ENCODE results near the gene TRAPPC3L. TPM values are rescaled to one million over a fixed set of nuclear protein-coding genes. Genes with fewer than 3 reads are reported as not detected.

The TRAPPC3L gene
- total RNA-seq, 8 experiments from 2014 or later: 0.09 to 0.36 (median 0.23) TPM; not detected in 4

DNA sequence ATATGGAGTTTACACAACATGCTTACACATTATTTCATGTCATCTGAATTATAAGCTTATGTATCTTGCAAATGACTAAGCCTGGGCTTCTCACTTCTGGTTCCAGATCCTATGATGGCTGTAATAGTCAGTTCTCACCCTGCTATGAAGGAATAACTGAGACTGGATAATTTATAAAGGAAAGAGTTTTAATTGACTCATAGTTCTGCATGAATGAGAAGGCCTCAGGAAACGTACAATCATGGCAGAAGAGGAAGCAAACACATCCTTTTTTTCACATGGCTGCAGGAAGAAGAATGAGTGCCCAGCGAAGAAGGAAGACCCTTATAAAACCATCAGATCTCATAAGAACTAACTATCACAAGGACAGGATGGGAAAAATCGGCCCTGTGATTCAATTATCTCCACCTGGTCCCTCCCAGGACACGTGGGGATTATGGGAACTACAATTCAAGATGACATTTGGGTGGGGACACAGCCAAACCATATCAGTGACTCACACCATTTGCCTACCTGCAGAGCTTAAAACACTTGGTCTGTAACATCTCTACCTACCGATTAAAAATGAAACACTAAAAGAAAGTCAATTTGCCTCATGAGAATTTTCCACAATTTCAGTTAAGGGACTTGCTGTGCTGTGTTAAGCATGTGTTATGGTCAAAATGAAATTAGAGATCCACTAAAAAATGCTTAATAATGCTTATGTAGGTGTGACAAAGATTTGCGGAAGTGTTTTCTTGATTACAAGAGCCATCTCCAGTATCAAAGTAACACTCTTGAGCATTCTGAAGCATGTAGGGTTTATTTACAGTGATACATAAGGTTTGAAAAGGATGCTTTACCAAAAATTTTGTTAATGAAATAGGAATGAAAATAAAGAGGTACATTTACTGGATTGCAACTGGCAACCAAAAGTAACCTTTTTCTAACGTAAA, 23.6 kb upstream of the TRAPPC3L start:
- Histone ChIP-seq H3K27ac (no peak overlapping the region), H3K4me3 (no peak overlapping the region), H3K4me1 (replicated peaks in 1 of 2) (peaks cover 7 to 9% of the 10 kb centered on the region in 2 donors)
- in situ Hi-C loops (cut with MboI; ENCODE audit: low pct_unique_long_range_greater_than_20kb in 2 of 9, low sequenced_read_pairs in 9 of 9, unreplicated experiment in 9 of 9): loop anchor here in 5 of 9 experiments (10.0 to 25.0 kb wide), 3 partner anchors 282 to 307 kb away; partner anchors contain the start of genes TSPYL1 (in 3 of the 5) and TSPYL4 (in 1 of the 5)
- ATAC-seq (replicated peaks in 6 of 8): no peak
- 68 to 97% (median 79%) methylated on average over 1 to 7 of the region's 7 CpGs for WGBS, 10 experiments

DNA sequence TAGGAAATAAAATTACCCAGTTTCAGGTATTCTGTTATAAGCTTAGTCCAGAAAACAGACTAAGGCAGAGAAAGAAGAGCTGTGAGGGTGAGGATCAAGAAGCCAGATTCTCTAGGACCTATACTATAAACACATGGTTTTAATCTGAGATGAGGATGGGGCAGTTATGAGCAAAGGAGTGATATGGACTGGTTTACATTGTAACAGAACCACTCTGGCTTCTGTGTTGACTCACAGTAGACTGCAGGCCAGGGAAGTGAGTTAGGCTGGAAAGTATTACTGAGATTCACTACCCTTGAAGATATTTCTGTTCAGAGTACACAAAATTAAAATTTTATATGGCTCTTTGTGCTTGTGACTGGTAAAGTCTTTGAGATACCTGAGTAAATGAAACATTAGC, 22.6 kb upstream of the TRAPPC3L start:
- no peak overlapping the region for H3K4me3 ChIP-seq
- in situ Hi-C loops (cut with MboI; ENCODE audit: low pct_unique_long_range_greater_than_20kb in 2 of 9, low sequenced_read_pairs in 9 of 9, unreplicated experiment in 9 of 9): loop anchor here in 5 of 9 experiments (10.0 to 25.0 kb wide), 3 partner anchors 281 to 306 kb away; partner anchors contain the start of genes TSPYL1 (in 3 of the 5) and TSPYL4 (in 1 of the 5)
- H3K27ac ChIP-seq: no peak overlapping the region
- H3K4me1 ChIP-seq (replicated peaks in 1 of 2): peaks cover 5 to 6% of the 10 kb centered on the region in 2 donors
- no peak for ATAC-seq (replicated peaks in 6 of 8)

DNA sequence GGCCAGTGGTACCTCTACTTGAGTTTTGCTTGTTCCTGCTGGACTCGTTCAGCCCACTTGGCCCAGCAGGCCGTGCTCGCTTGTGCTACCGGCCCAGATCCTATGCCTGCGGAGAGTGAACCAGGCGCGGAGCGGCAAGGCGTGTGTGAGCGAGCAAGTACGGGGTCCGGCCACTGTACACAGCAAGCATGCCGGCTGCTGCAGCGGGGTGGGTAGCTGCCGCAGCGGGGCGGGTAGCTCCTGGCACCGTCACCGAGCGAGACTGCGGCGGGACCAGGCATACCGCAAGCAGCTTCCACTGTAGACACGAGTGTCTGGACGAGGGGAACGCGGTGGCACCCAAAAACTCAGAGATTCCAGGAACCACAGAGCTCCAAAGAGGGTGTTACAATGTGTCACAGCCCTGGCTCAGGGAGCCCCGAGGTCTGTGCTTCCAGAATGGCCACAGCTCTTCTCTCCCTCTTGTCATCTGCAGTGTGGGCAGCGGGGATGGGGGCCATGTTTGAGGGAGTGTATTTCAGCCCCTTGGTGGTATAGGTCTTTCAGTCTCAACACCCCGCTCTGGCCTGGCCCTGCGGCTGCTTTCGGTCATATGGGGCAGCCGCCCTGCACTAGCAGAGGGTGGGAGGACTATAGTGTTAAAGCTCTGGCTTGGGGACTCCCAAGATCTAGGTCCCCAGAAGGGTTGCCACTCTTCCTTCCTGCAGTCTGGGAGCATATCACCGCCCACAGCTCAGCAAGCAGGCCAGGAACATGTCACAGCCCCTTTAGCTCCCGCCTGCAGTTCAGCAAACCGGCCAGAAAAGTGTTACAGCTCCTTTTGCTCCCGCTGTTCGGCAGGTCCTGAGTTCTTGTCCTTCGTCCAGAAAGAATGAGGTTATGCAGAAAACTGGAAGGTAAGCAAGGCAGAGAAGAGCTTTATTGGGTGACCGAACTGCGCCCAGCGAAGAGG, 19.7 kb upstream of the TRAPPC3L start:
- in situ Hi-C loops (cut with MboI; ENCODE audit: low pct_unique_long_range_greater_than_20kb in 2 of 9, low sequenced_read_pairs in 9 of 9, unreplicated experiment in 9 of 9): loop anchor here in 5 of 9 experiments (10.0 to 25.0 kb wide), 3 partner anchors 278 to 303 kb away; partner anchors contain the start of genes TSPYL1 (in 3 of the 5) and TSPYL4 (in 1 of the 5)

DNA sequence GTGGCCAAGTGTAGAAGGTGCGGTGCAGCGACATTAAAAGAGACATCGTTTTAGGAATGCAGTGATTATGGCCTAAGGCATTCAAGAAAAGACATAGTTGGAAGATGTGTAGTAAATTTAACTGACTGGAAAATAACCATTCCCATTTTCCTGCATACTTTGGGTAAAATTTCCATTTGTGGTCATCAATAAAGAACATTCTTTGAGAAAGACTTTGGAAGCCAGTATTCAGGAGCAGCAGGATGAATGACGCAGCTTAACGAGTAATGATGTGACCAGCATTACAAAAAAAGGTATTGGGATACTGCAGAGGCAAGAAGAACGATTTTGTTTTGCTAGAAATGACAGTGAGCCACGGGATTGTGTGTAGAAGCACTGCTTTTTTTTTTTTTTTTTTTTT, 18.8 kb upstream of the TRAPPC3L start:
- ATAC-seq (replicated peaks in 6 of 8): peak in 1 of 8 experiments; percentile 28
- no peaks in the 10 kb centered on the region for H3K4me1 ChIP-seq (replicated peaks in 1 of 2)
- in situ Hi-C loops (cut with MboI; ENCODE audit: low pct_unique_long_range_greater_than_20kb in 2 of 9, low sequenced_read_pairs in 9 of 9, unreplicated experiment in 9 of 9): loop anchor here in 5 of 9 experiments (10.0 to 25.0 kb wide), 3 partner anchors 277 to 302 kb away; partner anchors contain the start of genes TSPYL1 (in 3 of the 5) and TSPYL4 (in 1 of the 5)
- no peak overlapping the region for H3K4me3 ChIP-seq
- H3K27ac ChIP-seq: no peak overlapping the region
- WGBS, 10 experiments: 43 to 90% (median 69%) methylated on average over 3 to 7 of the region's 7 CpGs; no CpG with 5 or more reads in 1 of the 10 experiments

More for the DNA sequence above, 19.7 kb upstream of the TRAPPC3L start:
- 63 to 94% (median 87%) methylated on average over 5 to 13 of the region's 42 CpGs; no CpG with 5 or more reads in 3 of the 10 experiments for WGBS, 10 experiments
- peak in 3 of 8 experiments; percentile 30 to 67 (median 34) for ATAC-seq (replicated peaks in 6 of 8)
- H3K4me1 ChIP-seq (replicated peaks in 1 of 2): peaks cover 0 to 3% of the 10 kb centered on the region in 2 donors
- H3K4me3 ChIP-seq: no peak overlapping the region
- no peak overlapping the region for H3K27ac ChIP-seq

DNA sequence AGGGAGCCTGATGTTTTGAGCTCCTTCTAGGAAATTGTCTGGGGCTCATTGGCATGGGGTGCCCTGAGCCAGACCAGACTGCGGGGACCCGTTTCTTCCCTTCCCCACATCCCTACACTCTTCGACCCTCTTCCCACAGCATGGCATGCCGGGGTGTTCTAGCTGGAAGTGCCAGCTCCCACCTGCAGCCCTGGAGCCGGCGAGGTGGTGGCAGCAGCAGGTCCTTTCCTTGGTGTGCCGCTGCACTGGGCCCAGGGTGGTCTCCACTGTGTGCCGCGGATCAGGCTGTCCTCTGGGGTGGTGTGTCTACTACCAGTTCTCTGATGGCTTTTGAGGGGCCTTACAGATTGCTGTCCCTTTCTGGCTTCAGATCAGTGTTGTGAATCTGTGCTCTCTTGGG, 18.3 kb upstream of the TRAPPC3L start:
- Histone ChIP-seq H3K4me1 (replicated peaks in 1 of 2) (no peaks in the 10 kb centered on the region), H3K4me3 (no peak overlapping the region), H3K27ac (no peak overlapping the region)
- ATAC-seq (replicated peaks in 6 of 8): no peak
- in situ Hi-C loops (cut with MboI; ENCODE audit: low pct_unique_long_range_greater_than_20kb in 2 of 9, low sequenced_read_pairs in 9 of 9, unreplicated experiment in 9 of 9): loop anchor here in 5 of 9 experiments (10.0 to 25.0 kb wide), 3 partner anchors 277 to 302 kb away; partner anchors contain the start of genes TSPYL1 (in 3 of the 5) and TSPYL4 (in 1 of the 5)
- 40 to 100% (median 88%) methylated on average over 1 to 4 of the region's 9 CpGs; no CpG with 5 or more reads in 2 of the 10 experiments for WGBS, 10 experiments

DNA sequence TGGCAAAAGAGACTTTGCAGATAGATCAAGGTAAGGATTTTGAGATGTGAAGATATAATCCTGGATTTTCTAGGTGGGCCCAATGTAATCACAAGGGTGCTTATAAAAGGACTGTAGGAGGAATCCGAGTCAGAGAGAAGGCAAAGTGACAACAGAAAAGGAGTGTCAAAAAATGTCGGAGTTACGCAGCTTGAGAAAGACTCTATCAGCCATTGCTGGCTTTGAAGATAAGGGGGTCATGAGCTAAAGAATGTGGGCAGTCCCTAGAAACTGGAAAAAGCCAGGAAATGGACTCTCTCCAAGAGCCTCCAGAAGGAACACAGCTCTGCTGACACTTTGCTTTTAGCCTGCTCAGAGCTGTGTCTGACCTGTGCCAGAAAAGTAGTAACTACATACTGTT, 17.1 kb upstream of the TRAPPC3L start:
- WGBS, 10 experiments: 20 to 100% (median 63%) methylated on average over 1 to 3 of the region's 3 CpGs; no CpG with 5 or more reads in 3 of the 10 experiments
- in situ Hi-C loops (cut with MboI; ENCODE audit: low pct_unique_long_range_greater_than_20kb in 2 of 9, low sequenced_read_pairs in 9 of 9, unreplicated experiment in 9 of 9): loop anchor here in 5 of 9 experiments (10.0 to 25.0 kb wide), 3 partner anchors 275 to 300 kb away; partner anchors contain the start of genes TSPYL1 (in 3 of the 5) and TSPYL4 (in 1 of the 5)
- no peak for ATAC-seq (replicated peaks in 6 of 8)

DNA sequence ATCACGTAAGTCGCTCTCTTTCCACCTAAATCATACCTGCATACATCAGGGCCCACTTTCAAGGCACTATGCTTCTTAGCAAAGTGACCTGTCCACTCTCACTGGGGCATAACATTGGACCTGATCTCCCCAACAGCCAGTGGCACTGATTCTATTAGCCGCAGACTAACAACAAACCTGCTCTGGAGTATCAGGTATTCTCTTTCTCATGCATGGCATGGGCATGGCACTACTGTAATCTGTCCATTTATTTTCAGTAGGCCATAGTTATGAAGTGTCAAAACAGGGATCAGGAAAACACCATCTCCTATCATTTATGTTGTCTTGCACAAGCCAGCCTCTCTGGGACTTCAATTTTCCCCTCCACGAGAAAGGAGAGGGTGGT, 16.5 kb upstream of the TRAPPC3L start:
- in situ Hi-C loops (cut with MboI; ENCODE audit: low pct_unique_long_range_greater_than_20kb in 2 of 9, low sequenced_read_pairs in 9 of 9, unreplicated experiment in 9 of 9): loop anchor here in 5 of 9 experiments (10.0 to 25.0 kb wide), 3 partner anchors 275 to 300 kb away; partner anchors contain the start of genes TSPYL1 (in 3 of the 5) and TSPYL4 (in 1 of the 5)
- Histone ChIP-seq H3K4me1 (replicated peaks in 1 of 2) (no peaks in the 10 kb centered on the region), H3K4me3 (no peak overlapping the region), H3K27ac (no peak overlapping the region)
- 25 to 100% (median 95%) methylated on average over 1 to 4 of the region's 4 CpGs; no CpG with 5 or more reads in 3 of the 10 experiments for WGBS, 10 experiments
- no peak for ATAC-seq (replicated peaks in 6 of 8)

More for the DNA sequence above, 17.1 kb upstream of the TRAPPC3L start:
- Histone ChIP-seq H3K4me3 (no peak overlapping the region), H3K27ac (no peak overlapping the region), H3K4me1 (replicated peaks in 1 of 2) (no peaks in the 10 kb centered on the region)

DNA sequence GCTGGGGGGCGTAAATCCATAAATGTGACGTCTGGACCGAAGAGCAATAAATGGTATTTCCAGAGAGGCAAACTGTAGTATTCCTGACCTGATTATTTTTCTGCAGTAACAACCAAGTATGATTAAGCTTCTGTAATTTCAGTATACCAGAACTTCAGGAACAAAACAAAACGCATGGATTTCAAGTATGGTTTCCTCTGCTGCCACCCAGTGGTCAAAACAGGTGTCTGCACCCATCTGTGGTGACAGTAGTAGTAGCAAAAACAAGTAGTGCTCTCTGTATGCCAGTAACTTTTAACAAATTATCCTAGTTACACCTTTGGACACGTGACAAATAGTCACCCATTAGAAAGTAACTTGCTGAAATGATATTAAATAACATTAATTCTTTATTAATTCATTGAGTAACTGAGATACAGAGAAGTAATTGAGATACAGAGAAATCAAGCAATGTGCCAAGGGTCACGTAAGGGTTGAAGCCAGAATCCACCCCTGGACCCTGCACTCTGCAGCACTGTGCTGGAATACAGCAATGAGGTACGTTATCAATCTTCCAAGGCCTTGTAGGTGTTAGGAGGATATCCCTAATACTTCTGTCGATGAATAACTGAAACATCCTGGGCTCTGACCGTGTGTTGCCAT, 16.0 kb upstream of the TRAPPC3L start:
- no peak overlapping the region for H3K27ac ChIP-seq
- ATAC-seq (replicated peaks in 6 of 8): peak; percentile 32 to 72 (median 62)
- WGBS, 10 experiments: 0 to 100% (median 43%) methylated on average over 1 to 9 of the region's 9 CpGs
- in situ Hi-C loops (cut with MboI; ENCODE audit: low pct_unique_long_range_greater_than_20kb in 2 of 9, low sequenced_read_pairs in 9 of 9, unreplicated experiment in 9 of 9): loop anchor here in 5 of 9 experiments (10.0 to 25.0 kb wide), 3 partner anchors 274 to 299 kb away; partner anchors contain the start of genes TSPYL1 (in 3 of the 5) and TSPYL4 (in 1 of the 5)
- no peaks in the 10 kb centered on the region for H3K4me1 ChIP-seq (replicated peaks in 1 of 2)
- H3K4me3 ChIP-seq: no peak overlapping the region

DNA sequence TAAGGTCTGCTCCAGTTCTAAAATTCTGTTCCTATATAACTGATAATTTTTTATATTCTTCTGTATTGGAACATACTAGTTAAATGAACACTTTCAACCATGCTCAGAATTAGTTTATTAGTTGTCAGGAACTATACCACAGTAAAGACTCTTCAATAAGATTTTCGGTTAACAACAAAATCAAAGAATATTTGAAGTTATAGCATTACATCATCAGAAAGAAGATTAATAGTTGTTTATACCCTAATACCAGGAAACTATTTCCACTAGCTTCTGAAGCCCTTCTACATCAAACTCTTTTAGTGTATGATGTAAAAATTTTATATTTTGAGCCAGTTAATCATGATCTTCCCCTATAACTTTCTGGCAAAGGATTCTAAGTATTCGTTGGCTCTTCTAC, 14.6 kb upstream of the TRAPPC3L start:
- Histone ChIP-seq H3K27ac (no peak overlapping the region), H3K4me1 (replicated peaks in 1 of 2) (no peaks in the 10 kb centered on the region), H3K4me3 (no peak overlapping the region)
- 57 to 100% (median 92%) methylated on average over 1 to 2 of the region's 2 CpGs for WGBS, 10 experiments
- in situ Hi-C loops (cut with MboI; ENCODE audit: low pct_unique_long_range_greater_than_20kb in 2 of 9, low sequenced_read_pairs in 9 of 9, unreplicated experiment in 9 of 9): loop anchor here in 5 of 9 experiments (10.0 to 25.0 kb wide), 3 partner anchors 273 to 298 kb away; partner anchors contain the start of genes TSPYL1 (in 3 of the 5) and TSPYL4 (in 1 of the 5)
- no peak for ATAC-seq (replicated peaks in 6 of 8)

DNA sequence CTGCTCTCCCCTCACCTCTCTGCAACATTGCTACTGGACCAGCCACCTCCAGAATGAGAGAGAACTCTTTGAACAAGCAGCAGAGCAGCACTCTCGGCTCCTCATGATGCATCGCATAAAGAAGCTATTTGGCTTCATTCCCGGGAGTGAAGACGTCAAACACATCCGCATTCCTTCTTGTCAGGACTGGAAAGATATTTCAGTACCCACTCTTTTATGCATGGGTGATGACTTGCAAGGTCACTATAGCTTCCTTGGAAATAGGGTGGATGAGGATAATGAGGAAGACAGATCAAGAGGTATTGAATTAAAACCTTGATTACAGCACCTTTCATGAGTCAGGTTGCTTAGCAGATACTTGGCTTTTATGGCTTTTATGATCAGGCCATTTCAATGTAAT, 12.4 kb upstream of the TRAPPC3L start:
- ATAC-seq (replicated peaks in 6 of 8): peak in 6 of 8 experiments; percentile 28 to 98 (median 92)
- no peak overlapping the region for H3K27ac ChIP-seq
- WGBS, 10 experiments: 0 to 84% (median 51%) methylated on average over 1 to 5 of the region's 5 CpGs; no CpG with 5 or more reads in 4 of the 10 experiments
- H3K4me1 ChIP-seq (replicated peaks in 1 of 2): peaks cover 0 to 6% of the 10 kb centered on the region in 2 donors
- H3K4me3 ChIP-seq: no peak overlapping the region
- in situ Hi-C loops (cut with MboI; ENCODE audit: low pct_unique_long_range_greater_than_20kb in 2 of 9, low sequenced_read_pairs in 9 of 9, unreplicated experiment in 9 of 9): loop anchor here in 4 of 9 experiments (25.0 kb wide), 2 partner anchors 271 to 296 kb away; partner anchors contain the start of genes TSPYL1 (in 3 of the 4) and TSPYL4 (in 1 of the 4)

DNA sequence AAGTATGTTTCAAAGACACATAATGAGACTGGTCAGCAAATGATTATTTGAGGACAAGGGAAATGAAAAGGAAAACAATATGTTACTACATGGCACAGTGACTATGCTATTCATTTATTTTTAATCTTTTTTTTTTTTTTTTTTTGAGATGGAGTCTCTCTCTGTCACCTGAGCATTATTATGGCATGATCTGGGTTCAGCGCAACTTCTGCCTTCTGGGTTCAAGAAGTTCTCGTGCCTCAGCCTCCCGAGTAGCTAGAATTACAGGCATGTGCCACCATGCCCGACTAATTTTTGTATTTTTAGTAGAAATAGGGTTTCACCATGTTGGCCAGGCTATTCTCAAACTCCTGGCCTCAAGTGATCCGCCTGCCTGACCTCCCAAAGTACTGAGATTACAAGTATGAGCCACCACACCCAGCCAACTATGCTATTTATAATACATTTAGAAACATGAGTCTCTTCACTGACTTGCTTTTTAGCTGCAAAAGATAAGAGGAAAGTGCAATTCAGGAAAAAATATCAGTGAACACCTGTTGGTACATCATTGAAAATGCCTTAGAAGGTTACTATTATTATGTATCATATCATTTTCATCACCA, 11.4 kb upstream of the TRAPPC3L start:
- H3K4me1 ChIP-seq (replicated peaks in 1 of 2): peaks cover 0 to 6% of the 10 kb centered on the region in 2 donors
- H3K4me3 ChIP-seq: no peak overlapping the region
- ATAC-seq (replicated peaks in 6 of 8): no peak
- no peak overlapping the region for H3K27ac ChIP-seq
- in situ Hi-C loops (cut with MboI; ENCODE audit: low pct_unique_long_range_greater_than_20kb in 2 of 9, low sequenced_read_pairs in 9 of 9, unreplicated experiment in 9 of 9): loop anchor here in 4 of 9 experiments (25.0 kb wide), 2 partner anchors 270 to 295 kb away; partner anchors contain the start of genes TSPYL1 (in 3 of the 4) and TSPYL4 (in 1 of the 4)
- WGBS, 10 experiments: 79 to 100% (median 92%) methylated on average over 2 to 5 of the region's 5 CpGs; no CpG with 5 or more reads in 3 of the 10 experiments
